ENCODE data around the gene DGKG. TPM values are rescaled to one million over a fixed set of nuclear protein-coding genes. Genes with fewer than 3 reads are reported as not detected.

Gene DGKG
- total RNA-seq, 1 donor from 2014 or later, result 0.04 TPM

GRCh38 chr3:186169379-186169778 is 192.7 kb downstream of the DGKG start:
- no peaks in the 10 kb centered on the region for H3K9me3 Mint-ChIP-seq
- no peak overlapping the region for H3K27ac Mint-ChIP-seq
- peaks cover 10% of the 10 kb centered on the region for H3K27me3 Mint-ChIP-seq (ENCODE audit: low read depth)
- no peak for TF ChIP-seq CTCF (IDR thresholded peaks at IDR 0.05; ENCODE audit: unreplicated experiment)
- no peaks in the 10 kb centered on the region for H3K36me3 Mint-ChIP-seq
- H3K4me1 Mint-ChIP-seq, result no peaks in the 10 kb centered on the region
- H3K4me3 Mint-ChIP-seq, result no peak overlapping the region
- no peak for DNase-seq (ENCODE audit: low spot score in 2 of 2, unreplicated experiment in 2 of 2)

GRCh38 chr3:186168976-186169375 is 193.1 kb downstream of the DGKG start:
- Mint-ChIP-seq H3K4me1 (no peaks in the 10 kb centered on the region), H3K36me3 (no peaks in the 10 kb centered on the region), H3K27me3 (ENCODE audit: low read depth) (peaks cover 11% of the 10 kb centered on the region), H3K4me3 (no peak overlapping the region), H3K27ac (no peak overlapping the region), H3K9me3 (no peaks in the 10 kb centered on the region)
- no peak for TF ChIP-seq CTCF (IDR thresholded peaks at IDR 0.05; ENCODE audit: unreplicated experiment)
- no peak for DNase-seq (ENCODE audit: low spot score in 2 of 2, unreplicated experiment in 2 of 2)

GRCh38 chr3:186167646-186168395 is 194.2 kb downstream of the DGKG start:
- no peak for DNase-seq (ENCODE audit: low spot score in 2 of 2, unreplicated experiment in 2 of 2)
- no peaks in the 10 kb centered on the region for H3K36me3 Mint-ChIP-seq
- peaks cover 14% of the 10 kb centered on the region for H3K27me3 Mint-ChIP-seq (ENCODE audit: low read depth)
- no peaks in the 10 kb centered on the region for H3K9me3 Mint-ChIP-seq
- H3K27ac Mint-ChIP-seq, result no peak overlapping the region
- no peaks in the 10 kb centered on the region for H3K4me1 Mint-ChIP-seq
- TF ChIP-seq CTCF (IDR thresholded peaks at IDR 0.05; ENCODE audit: unreplicated experiment), result no peak
- no peak overlapping the region for H3K4me3 Mint-ChIP-seq

- H3K4me1 Mint-ChIP-seq, result no peaks in the 10 kb centered on the region
- H3K36me3 Mint-ChIP-seq, result no peaks in the 10 kb centered on the region
- H3K9me3 Mint-ChIP-seq, result no peaks in the 10 kb centered on the region
- no peak overlapping the region for H3K27ac Mint-ChIP-seq
- peaks cover 14% of the 10 kb centered on the region for H3K27me3 Mint-ChIP-seq (ENCODE audit: low read depth)
- no peak overlapping the region for H3K4me3 Mint-ChIP-seq
- TF ChIP-seq CTCF (IDR thresholded peaks at IDR 0.05; ENCODE audit: unreplicated experiment), result no peak
- peak in 1 of 2 experiments; percentile 2 for DNase-seq (ENCODE audit: low spot score in 2 of 2, unreplicated experiment in 2 of 2)
Measured at GRCh38 chr3:186166491-186167288, 195.3 kb downstream of the DGKG start.

- no peak for DNase-seq (ENCODE audit: low spot score in 2 of 2, unreplicated experiment in 2 of 2)
- Mint-ChIP-seq H3K27me3 (ENCODE audit: low read depth) (peaks cover 14% of the 10 kb centered on the region), H3K9me3 (no peaks in the 10 kb centered on the region), H3K36me3 (no peaks in the 10 kb centered on the region), H3K4me1 (no peaks in the 10 kb centered on the region), H3K4me3 (no peak overlapping the region), H3K27ac (no peak overlapping the region)
- TF ChIP-seq CTCF (IDR thresholded peaks at IDR 0.05; ENCODE audit: unreplicated experiment), result no peak
Measured at GRCh38 chr3:186166036-186166435, 196.0 kb downstream of the DGKG start.
